ENCODE measurements around the gene COL4A2.

The COL4A2 gene

DNA sequence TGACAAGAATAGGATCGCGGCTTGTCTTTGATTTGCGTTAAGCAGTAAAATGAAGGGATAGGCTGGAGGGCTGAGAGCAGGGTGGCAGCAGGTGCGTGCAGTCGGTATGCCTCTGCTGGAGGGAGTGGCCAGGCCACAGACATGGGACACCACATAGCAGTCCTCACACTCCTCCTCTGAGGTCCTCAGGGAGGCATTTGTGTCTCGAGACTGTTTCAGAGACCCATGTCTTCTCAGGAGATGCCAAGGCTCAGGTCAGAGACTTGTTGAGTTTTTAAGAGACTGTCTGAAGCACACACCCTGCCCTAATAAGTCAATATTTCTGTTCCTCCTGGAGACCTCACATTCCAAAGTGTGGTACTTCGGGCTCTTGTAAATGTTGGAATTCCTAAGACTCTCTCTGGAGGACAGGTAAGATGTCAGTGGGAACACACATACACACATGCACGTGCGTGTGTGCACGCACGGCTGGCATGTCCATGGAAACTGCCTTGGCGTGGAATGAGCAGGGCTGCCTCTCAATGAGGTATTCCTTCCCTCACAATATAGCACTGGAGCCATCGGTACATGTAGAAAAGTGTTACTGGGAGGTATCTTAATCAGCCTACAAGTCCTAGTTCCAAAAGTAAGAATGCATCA is 46.4 kb downstream of the COL4A2 start:
- DNase-seq (ENCODE audit: low read depth in 4 of 4, low spot score in 1 of 4), result no peak

DNA sequence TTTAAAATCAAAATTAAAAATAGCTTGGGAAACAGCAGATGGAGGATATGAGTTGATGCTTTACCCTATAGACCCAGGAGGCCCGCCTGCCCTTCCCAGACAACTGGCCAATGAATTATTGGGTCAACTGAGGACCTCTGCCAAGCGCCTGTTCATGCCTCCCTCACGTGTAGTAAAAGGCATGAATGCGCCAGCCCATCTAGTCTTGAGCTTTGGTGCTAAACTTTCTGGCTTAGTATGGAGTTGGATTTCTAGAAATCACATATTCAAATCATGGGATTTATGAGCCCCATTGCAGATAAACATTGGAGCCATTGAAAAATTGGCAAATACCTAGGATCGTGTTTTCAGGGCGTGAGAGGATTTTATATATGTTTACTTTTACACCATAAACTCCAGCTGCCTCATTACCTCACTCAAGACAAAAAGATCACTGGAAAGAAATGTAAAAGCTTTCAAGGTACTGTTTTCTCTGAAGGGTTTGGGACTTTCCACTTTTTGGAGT is 47.1 kb downstream of the COL4A2 start:
- DNase-seq (ENCODE audit: low read depth in 4 of 4, low spot score in 1 of 4), result no peak

DNA sequence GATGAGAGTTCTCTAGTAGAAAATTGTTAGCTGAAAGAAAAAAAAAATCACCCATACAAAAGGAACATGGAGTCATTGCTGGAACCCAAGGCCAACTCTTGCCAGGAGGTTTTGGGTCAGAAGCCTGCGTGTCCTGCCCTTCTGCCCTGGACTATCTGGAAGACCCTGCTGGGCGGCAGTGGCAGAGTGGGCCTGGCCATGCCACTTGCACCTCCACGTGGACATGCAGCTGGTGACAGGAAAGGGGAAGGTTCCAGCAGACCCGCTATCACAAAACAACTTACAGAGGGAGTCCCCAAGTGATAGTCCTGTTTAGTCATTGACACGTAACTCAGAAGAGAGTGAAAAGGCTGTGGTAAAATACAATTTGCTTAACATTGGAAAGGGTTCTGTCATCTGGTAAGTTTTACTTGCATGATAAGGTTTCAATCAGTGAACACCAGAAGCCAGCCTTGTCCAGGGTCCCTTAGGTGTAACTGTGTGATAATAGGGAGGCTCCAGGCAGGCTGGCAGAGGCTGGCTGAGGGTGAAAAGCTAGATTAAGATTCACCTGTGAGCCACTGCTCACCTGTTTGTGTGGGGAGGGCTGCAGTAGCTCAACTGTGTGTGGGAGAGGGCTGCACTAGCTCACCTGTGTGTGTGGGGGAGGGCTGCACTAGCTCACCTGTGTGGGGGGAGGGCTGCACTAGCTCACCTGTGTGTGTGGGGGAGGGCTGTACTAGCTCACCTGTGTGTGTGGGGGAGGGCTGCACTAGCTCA is 47.8 kb downstream of the COL4A2 start:
- DNase-seq (ENCODE audit: low read depth in 4 of 4, low spot score in 1 of 4), result no peak

DNA sequence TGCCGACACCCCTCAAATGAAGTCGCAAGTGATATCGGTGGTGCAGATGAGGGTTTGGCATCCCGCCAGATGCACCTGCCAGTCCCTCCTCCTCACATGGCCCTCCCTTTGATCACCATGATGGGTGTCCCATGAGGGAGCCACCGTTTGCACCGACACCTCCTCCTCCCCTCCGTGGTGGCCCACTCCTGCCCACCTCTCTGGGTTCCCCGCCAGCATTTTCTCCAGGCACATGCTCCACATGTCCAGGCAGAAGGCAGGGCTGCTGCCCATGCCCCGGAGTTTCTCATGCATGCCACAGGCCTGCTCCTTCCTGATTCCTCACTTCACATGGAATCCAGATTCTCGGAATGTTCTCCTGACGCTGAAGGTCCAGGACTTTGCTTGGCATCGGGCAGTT is 49.3 kb downstream of the COL4A2 start:
- DNase-seq (ENCODE audit: low read depth in 4 of 4, low spot score in 1 of 4), result no peak

DNA sequence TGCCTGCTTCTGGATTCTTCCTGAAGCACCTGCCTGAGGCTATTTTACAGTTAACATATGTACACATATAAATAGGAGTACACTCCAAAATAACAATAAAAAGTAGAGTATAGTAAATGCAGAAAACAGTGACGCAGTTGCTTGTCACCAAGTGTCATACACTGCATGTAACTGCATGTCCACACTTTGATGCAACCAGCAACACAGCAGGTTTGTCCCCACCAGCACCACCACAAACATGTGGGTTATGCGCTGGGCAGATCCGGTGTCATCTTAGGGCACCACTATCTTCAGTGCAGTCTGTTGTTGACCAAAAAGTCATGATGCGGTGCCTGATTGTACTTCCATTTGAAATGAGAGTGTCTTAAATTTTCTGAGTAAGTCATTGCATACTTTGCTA is 51.3 kb downstream of the COL4A2 start:
- DNase-seq (ENCODE audit: low read depth in 4 of 4, low spot score in 1 of 4), result no peak

DNA sequence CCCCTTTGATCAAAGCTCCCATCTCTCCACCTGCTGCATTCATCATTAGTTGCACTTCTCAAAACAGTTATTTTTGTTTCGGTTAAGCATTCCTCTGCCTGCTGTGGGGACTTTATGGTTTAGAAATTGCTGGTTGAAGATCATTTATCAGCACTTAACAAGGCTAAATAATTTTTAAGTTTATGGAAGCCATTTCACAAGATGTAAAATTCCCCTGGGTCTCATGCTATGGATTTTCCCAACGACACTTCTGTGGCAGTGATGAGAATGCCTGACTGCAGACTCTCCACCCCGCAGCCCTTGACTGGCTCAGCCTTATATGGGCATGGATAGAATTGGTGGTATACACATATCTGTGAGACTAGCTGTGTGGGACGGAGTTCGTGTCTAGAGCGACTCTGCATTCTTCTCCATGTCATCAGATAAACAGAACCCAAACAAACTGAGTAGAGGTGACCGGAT is 52.8 kb downstream of the COL4A2 start:
- no peak for DNase-seq (ENCODE audit: low read depth in 4 of 4, low spot score in 1 of 4)

DNA sequence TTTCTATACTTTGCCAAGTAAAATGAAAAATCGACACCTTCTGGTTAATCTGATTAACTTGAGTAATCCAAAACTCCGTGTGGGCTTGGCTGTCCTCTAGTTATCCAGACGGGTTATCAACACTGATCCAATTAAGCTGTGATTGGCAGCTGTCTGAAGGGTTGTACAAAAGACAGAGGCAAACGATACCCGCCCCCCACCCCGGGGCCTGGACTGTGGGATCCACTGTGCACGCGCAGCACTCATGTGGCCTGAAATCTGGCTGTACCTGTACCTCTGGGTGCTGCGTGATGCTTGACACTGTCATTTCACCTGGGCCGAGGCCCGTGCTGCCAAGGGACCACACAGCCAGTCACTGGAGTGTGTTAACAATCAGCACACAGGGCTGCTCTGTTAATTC is 53.5 kb downstream of the COL4A2 start:
- no peak for DNase-seq (ENCODE audit: low read depth in 4 of 4, low spot score in 1 of 4)

DNA sequence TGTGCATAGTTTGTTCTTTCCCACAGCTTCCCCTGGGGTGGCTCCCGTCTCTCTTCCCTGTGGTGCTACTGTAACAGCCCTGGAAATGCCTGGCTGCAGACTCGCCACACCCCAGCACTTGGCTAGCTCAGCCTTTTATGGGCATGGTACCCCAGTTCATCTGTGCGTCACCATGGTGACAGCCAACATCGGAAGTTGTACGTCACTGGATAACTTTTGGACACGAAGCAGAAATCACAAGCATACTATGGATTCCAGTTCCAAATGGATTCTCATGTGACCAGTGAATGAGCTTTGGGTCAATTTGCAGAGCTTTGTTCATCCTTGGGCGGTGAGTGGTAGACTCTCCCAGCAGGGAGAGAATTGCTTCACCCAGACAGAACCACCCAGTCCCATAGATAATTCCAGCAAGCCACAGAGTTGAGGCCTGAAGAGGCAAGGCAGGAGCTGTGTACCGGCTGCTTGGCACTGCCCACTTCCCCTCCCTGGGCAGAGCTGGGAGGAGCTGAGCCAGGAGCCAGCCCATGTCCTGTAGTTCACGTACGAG is 54.4 kb downstream of the COL4A2 start:
- no peak for DNase-seq (ENCODE audit: low read depth in 4 of 4, low spot score in 1 of 4)

DNA sequence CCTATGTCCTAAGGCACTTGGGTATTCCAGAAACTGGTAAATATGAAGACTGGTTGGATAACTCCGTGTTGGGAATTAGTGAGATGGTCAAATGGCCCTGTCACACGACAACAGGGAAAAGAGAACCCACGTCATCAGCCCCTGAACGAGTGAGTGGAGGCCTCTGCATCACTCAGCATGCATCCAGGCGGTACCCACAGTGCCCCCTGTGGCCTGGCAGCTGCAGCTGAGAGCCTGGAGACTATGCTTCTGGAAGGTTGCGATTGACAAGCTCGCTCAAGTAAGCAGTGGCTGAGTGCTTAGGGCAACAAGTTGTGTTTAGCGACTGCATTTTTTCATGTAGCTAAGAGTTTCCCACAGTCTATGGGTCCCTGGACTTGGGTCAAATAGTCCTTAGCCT is 55.9 kb downstream of the COL4A2 start:
- DNase-seq (ENCODE audit: low read depth in 4 of 4, low spot score in 1 of 4), result no peak

DNA sequence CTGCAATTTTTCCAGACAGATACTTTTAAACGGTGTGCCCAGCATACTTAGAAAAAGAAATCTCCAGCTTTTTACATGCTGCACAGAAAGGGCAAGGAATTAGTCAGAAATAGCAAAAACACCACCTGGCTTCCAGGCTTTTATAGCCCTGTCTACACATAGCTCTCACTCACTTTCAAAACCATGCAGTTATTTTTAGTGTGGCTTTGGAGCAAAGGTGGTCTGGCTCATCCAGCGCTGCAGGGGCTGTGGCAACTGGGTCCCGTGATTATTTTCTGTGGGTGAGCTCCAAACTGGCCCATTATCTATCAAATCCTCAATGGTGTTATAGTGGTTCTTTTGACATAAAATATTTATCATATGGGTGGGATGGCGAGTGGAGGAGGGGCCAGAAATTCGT is 57.0 kb downstream of the COL4A2 start:
- DNase-seq (ENCODE audit: low read depth in 4 of 4, low spot score in 1 of 4), result no peak

DNA sequence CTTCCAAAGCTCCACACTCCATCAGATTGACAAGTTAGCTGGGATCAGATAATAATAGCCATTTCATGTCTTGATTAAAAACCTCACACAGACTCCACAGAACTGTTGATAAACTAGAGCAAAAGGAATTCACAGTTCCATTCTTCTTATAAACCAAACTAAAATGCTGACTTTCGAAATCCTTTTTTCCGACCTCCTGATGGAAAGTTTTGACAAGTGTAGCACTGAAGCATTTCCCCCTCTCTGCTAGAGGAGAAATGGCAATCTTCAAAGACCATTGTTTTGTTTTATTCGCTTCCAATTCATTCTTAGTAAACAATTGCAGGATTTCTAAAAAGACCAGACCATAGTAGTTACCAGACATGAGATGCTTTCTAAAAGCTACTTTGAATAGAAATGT is 58.8 kb downstream of the COL4A2 start:
- DNase-seq (ENCODE audit: low read depth in 4 of 4, low spot score in 1 of 4), result no peak

DNA sequence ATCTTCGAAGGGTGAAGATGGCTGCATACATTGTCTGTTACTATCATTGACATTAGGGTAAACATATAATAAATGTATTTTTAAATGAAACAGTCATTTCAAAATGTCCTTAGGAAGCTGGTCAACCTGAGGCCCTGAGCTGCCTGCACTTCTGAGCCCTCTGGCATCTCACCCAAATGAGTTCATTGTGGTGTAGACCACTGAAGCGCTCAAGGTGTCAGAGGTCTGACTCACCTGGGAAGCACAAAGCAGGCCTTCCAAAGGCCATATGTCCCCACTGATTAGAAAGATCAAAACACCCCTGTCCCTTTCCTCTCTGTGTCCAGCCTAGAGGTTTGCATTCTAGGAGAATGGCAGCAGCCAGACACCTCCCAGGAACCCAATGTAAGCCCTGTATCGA is 59.6 kb downstream of the COL4A2 start:
- DNase-seq (ENCODE audit: low read depth in 4 of 4, low spot score in 1 of 4), result no peak

DNA sequence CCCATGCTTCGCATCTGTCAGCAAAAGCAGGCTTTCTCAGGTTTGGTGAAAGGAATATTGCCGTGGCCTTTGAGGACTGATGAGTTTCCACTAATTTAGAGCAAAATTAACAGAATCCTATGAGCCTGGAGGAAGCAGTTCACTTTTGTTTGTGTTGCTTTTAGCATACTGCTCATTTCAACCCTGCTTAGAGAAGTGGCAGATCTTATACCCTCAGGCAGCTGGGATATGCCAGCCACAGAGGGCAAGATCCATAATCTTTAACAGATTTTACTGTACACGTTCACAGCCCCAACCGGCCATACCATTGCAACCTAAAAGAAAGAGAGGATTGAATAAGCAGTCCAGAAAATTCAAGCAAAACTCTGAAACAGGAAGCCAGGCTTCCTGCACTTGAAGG is 60.5 kb downstream of the COL4A2 start:
- no peak for DNase-seq (ENCODE audit: low read depth in 4 of 4, low spot score in 1 of 4)

DNA sequence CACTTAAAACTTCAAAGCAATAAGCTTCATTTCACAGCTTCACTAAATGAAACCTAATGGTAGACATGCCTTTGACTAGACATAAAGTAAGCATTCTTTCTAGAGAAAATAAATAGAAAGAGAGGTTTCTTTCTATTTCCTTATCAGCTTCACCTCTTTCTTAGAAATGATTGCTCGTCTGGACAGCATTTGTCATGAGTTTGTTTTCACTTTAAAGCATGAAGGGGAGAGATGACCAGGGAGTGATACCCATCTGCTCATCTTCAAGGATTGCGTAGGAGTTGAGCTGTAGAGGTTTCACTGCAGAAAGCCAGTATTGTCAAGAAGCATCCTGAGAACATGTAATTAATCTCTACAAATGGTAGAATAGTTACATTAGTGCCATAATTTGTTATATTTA is 61.3 kb downstream of the COL4A2 start:
- DNase-seq (ENCODE audit: low read depth in 4 of 4, low spot score in 1 of 4), result no peak

DNA sequence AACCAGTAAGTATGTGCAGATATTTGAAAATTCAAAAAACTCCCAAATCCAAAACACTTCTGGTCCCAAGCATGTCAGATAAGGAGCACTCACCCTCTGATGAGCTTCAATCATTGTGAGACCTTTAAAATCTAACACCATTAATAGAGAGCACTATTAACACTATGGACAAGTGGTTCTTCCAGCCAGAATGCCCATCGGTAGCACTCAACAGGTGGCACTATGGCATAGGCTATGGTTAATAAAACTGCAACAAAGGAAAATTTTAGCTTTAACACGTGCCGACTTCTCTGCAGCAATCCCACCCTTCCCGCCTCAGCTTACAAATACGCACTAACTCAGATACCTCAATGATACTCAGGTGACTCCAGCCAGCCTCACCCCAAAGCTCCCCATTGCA is 62.3 kb downstream of the COL4A2 start:
- DNase-seq (ENCODE audit: low read depth in 4 of 4, low spot score in 1 of 4), result no peak

DNA sequence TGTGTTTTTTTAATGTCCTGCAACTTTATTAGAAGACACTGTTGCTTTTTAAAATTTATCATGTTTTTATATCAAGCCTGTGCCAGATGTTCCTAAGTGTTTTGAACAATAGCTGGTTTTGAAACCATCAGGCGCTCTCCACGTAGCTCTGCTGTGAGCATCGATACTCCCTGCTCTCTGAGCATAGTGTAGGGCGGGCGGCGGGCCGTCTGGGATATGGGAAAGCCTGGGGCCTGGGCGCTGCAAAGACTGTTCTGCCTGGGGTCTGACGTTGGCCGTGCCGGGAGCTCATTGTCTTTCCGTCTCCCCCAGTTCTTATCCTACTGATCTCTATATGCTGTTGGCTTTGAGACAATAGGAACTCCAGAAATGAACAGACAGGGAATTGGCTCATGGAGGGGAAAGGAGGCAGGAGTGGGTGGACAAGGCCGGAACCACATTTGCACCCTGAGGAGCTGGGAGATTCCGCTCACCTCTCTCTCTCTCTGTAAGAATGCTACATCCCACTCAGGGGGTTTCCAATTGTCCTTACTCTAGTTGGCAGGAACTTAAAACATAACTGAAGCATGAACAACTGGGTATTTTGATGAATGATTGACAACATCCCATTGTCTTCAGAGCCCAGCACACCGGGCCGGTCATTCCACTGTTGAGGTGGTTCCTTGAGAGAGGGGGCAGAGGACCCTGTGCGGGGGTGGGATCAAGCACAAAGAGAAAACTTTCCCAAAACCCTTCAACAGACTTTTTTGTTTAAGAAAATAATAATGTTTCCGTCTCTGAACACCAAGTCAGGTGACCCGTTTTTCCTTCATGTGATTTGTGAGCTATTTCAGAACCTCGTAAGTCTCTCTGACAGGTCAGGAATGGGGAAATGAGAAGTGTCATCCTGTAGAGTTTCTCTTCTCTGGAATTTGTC is 64.7 kb downstream of the COL4A2 start:
- no peak for DNase-seq (ENCODE audit: low read depth in 4 of 4, low spot score in 1 of 4)

DNA sequence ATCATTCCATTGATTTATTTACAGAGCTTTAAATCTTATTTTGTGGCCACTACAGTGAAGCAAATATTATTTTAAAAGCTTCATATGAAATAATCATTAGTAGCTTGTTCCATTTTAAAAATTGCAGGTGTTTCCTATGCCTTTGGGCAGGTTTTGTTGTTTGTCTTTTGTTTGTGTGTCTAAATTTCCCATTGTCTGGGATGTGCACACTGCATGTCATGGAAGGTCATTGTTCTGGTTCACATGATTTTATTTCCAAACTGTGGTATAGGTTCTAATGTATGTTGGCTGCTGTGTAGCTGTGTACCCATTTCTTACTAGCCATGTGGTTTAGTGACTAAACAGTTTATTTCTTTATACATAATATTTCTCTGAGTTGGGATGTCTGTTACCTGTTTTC is 65.6 kb downstream of the COL4A2 start:
- no peak for DNase-seq (ENCODE audit: low read depth in 4 of 4, low spot score in 1 of 4)

DNA sequence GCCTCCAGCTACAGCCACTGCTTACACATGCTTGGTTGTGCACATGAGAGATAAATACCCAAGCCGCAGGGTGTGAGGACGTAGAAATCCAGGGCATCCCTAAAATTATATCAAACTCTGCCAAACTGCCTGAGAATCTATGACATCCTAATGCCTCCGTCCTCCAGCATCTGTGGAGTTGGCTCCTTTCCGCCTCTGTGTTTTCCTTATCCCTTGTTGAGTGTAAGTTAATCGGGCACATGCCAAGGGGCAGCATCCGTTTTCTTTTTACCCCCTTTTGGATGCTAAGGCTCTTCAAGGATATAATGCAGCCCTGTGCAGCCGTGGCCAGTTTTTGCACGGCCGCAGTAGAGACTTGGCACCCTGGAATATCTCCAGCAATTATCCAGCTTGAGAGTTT is 66.5 kb downstream of the COL4A2 start:
- DNase-seq (ENCODE audit: low read depth in 4 of 4, low spot score in 1 of 4), result no peak

DNA sequence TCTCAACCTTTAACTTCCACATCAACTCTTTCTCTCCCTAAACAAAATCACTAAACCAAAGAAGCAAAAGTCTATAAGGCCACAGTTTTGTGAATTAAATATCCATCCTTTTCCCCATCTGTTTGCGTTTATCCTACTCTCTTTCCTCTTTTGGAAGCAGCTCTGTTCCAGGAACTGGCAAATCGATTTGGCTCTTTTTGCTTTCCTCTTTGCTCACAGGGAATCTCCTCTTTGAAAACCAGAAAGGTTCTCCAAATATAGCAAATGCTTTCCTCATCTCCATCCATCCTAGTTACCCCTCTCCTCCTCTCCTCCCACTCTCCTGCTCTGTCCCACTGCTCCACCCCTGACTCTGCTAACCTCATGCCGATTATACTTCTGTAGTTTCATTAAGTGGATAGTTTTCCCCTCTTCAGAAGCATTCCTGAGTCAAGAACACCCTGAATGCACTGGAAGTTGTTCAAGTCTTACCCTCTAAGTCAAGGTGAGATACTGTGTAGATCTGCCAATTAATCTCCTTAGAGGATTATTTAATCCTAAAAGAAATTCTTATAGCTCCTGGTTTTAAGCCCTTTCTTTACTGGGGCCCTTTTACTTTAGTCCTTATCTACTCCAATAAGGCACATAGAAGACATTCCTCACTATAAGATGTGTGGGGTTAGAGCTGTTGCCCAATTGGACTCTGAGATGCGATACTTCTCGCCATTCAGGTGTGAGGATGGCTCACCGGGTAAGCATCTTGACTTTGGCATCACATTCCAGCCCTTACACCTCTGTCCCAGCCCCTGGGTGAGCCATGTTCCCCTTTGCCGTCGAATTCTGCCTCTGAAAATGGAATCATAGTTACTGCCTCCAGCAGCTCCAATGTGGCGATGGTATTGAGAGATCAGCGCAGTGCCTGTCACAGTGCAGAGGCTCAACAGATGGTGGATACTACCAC is 67.6 kb downstream of the COL4A2 start:
- no peak for DNase-seq (ENCODE audit: low read depth in 4 of 4, low spot score in 1 of 4)

DNA sequence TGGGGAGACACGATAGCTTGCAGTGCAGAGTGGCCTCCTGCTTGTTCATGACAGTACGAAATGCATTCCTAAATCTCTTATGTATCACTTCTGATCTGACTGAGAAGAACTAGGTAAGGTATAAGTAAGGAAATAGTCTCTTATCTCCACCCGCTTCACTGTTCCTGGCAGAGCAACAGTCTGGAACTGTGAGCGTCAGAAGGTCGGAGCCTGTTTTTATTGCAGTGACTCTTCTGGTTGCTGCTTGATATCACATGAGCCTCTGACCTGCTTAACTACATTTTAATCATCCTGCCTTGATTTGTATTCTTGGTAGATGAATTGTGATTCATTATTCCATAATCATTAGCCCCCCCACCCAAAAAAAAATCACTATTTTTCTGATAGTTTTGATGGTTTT is 69.0 kb downstream of the COL4A2 start:
- no peak for DNase-seq (ENCODE audit: low read depth in 4 of 4, low spot score in 1 of 4)

Data from stimulated activated CD4-positive, alpha-beta T cell treated with anti-CD3 and anti-CD28 coated beads, Interleukin-1b, Interleukin-23, amount 100 ng/mL, for 24 hours (primary cell).